IMR-90 (cell line): ENCODE results near the gene MTAP. TPM values are rescaled to one million over a fixed set of nuclear protein-coding genes. Genes with fewer than 3 reads are reported as not detected.

Experiments
- ATAC-seq: fragments of 200-7000 bp; cut with Tn5 transposase; 2 replicates; pipeline ENCODE4 v1.9.1; 2020; ENCODE audit warnings: low read depth, mild to moderate bottlenecking, moderate library complexity
- BruUV-seq: library from RNA; stranded (reverse); fragments of 400-500 nt; replicated peaks from 2 replicates; lab custom pipeline; 2021; lab: Mats Ljungman, UMichigan
- CTCF ChIA-PET: fragments of 300-600 bp; formaldehyde crosslinking; extraction: SDS; loops from one replicate; lab custom pipeline; 2021; ENCODE audit warnings: antibody characterized with exemption; lab: Yijun Ruan, JAX
- POLR2A ChIA-PET: fragments of 300-600 bp; sonication (Branson Sonifier 250); formaldehyde crosslinking; loops from one replicate; lab custom pipeline; 2022; ENCODE audit warnings: antibody characterized with exemption; ENCODE audit not compliant: unreplicated experiment; lab: Charles Lee
- DNase-seq: peaks from one replicate; pipeline ENCODE4 v3.0.0; 2013
- H2AFZ ChIP-seq: replicated peaks from 2 replicates; pipeline ENCODE3; 2013; ENCODE audit warnings: low read length, mild to moderate bottlenecking; ENCODE audit not compliant: poor library complexity
- H2AK5ac ChIP-seq: 2 replicates; pipeline ENCODE4 v1.6.1; 2013; ENCODE audit warnings: low read depth, low read length, inconsistent platforms
- H2AK9ac ChIP-seq: replicated peaks from 2 replicates; pipeline ENCODE3; 2013; ENCODE audit warnings: mild to moderate bottlenecking, low read depth, low read length, moderate library complexity; ENCODE audit not compliant: poor library complexity
- H2BK120ac ChIP-seq: 2 replicates; pipeline ENCODE4 v1.6.1; 2013; ENCODE audit warnings: low read depth, low read length, inconsistent platforms
- H2BK15ac ChIP-seq: 3 replicates; pipeline ENCODE4 v1.6.1; 2013; ENCODE audit warnings: low read depth, low read length, inconsistent platforms
- H2BK20ac ChIP-seq: 2 replicates; pipeline ENCODE4 v1.6.1; 2013; ENCODE audit warnings: low read depth, mild to moderate bottlenecking, inconsistent platforms, low read length, moderate library complexity
- H2BK5ac ChIP-seq: 2 replicates; pipeline ENCODE4 v1.6.1; 2013; ENCODE audit warnings: mild to moderate bottlenecking, low read depth, low read length, inconsistent platforms; ENCODE audit not compliant: poor library complexity, severe bottlenecking
- H3K14ac ChIP-seq: replicated peaks from 2 replicates; pipeline ENCODE4 v1.6.1; 2013; ENCODE audit warnings: low read depth, low read length, inconsistent platforms
- H3K18ac ChIP-seq: 2 replicates; pipeline ENCODE4 v1.6.1; 2013; ENCODE audit warnings: low read depth, low read length, control low read depth
- H3K23ac ChIP-seq: 2 replicates; pipeline ENCODE4 v1.6.1; 2013; ENCODE audit warnings: low read depth, low read length, inconsistent platforms
- H3K27ac ChIP-seq: 2 replicates; pipeline ENCODE4 v1.5.1; 2013; ENCODE audit warnings: mild to moderate bottlenecking, control low read depth, low read length; ENCODE audit not compliant: insufficient read depth
- H3K27me3 ChIP-seq: 2 replicates; pipeline ENCODE4 v1.6.1; 2013; ENCODE audit warnings: low read length; ENCODE audit not compliant: control insufficient read depth, insufficient read depth
- H3K36me3 ChIP-seq: 2 replicates; pipeline ENCODE4 v1.6.1; 2013; ENCODE audit warnings: low read length, mixed read lengths; ENCODE audit not compliant: control insufficient read depth, insufficient read depth
- H3K4ac ChIP-seq: 2 replicates; pipeline ENCODE4 v1.6.1; 2013; ENCODE audit warnings: low read depth, low read length, inconsistent platforms
- H3K4me1 ChIP-seq: 2 replicates; pipeline ENCODE4 v1.6.1; 2013; ENCODE audit warnings: low read length, mixed read lengths; ENCODE audit not compliant: control insufficient read depth, insufficient read depth
- H3K4me2 ChIP-seq: 2 replicates; pipeline ENCODE4 v1.6.1; 2013; ENCODE audit warnings: low read depth, mild to moderate bottlenecking, control low read depth, low read length, moderate library complexity
- H3K4me3 ChIP-seq: 2 replicates; pipeline ENCODE4 v1.5.1; 2013; ENCODE audit warnings: low read depth, mild to moderate bottlenecking, control low read depth, low read length, moderate library complexity; ENCODE audit not compliant: insufficient read depth
- H3K56ac ChIP-seq: 2 replicates; pipeline ENCODE4 v1.6.1; 2013; ENCODE audit warnings: low read length, inconsistent platforms; ENCODE audit not compliant: insufficient read depth; ENCODE audit errors: extremely low read depth
- H3K79me1 ChIP-seq, 2 experiments: 2 replicates each; pipeline ENCODE4 v1.6.1; 2013; ENCODE audit warnings: low read length in 2 of 2, inconsistent platforms in 1 of 2, low read depth in 1 of 2
- H3K9ac ChIP-seq: 2 replicates; pipeline ENCODE4 v1.6.1; 2013; ENCODE audit warnings: low read depth, low read length, control low read depth
- H3K9me1 ChIP-seq: 2 replicates; pipeline ENCODE4 v1.6.1; 2013; ENCODE audit warnings: low read length, inconsistent platforms; ENCODE audit not compliant: insufficient read depth
- H3K9me3 ChIP-seq: 2 replicates; pipeline ENCODE4 v1.6.1; 2013; ENCODE audit warnings: low read length; ENCODE audit not compliant: control insufficient read depth, insufficient read depth
- H4K20me1 ChIP-seq: 2 replicates; pipeline ENCODE4 v1.6.1; 2013; ENCODE audit warnings: low read length, inconsistent platforms; ENCODE audit not compliant: insufficient read depth
- H4K5ac ChIP-seq: 2 replicates; pipeline ENCODE4 v1.6.1; 2013; ENCODE audit warnings: mild to moderate bottlenecking, low read depth, low read length, control low read depth
- H4K8ac ChIP-seq, 2 experiments: 2 replicates each; pipeline ENCODE4 v1.6.1; 2013; ENCODE audit warnings: low read depth in 2 of 2, low read length in 2 of 2, control low read depth in 1 of 2, inconsistent platforms in 1 of 2
- H4K91ac ChIP-seq: 2 replicates; pipeline ENCODE4 v1.6.1; 2013; ENCODE audit warnings: low read depth, low read length, inconsistent platforms; ENCODE audit not compliant: insufficient read depth
- BHLHE40 ChIP-seq: fragments of 150-350 bp; IDR thresholded peaks from 2 replicates; pipeline ENCODE4 v1.6.1; 2016; ENCODE audit warnings: mild to moderate bottlenecking, low read depth, low read length
- CEBPB ChIP-seq: IDR thresholded peaks from 2 replicates; pipeline ENCODE4 v1.6.1; 2012; ENCODE audit warnings: low read depth, low read length, improper control_type of control experiment
- MAFK ChIP-seq: IDR thresholded peaks from 2 replicates; pipeline ENCODE4 v1.6.1; 2012; ENCODE audit warnings: low read depth, low read length, improper control_type of control experiment
- MAZ ChIP-seq: IDR thresholded peaks from 2 replicates; pipeline ENCODE4 v1.6.1; 2012; ENCODE audit warnings: low read depth, mild to moderate bottlenecking, low read length, improper control_type of control experiment, moderate library complexity, borderline replicate concordance
- MXI1 ChIP-seq: IDR thresholded peaks from 2 replicates; pipeline ENCODE4 v1.6.1; 2012; ENCODE audit warnings: low read depth, mild to moderate bottlenecking, low read length, moderate library complexity, borderline replicate concordance
- POLR2A ChIP-seq: IDR thresholded peaks from 2 replicates; pipeline ENCODE4 v1.6.1; 2012; ENCODE audit warnings: mild to moderate bottlenecking, low read depth, low read length
- RCOR1 ChIP-seq: IDR thresholded peaks from 2 replicates; pipeline ENCODE4 v1.6.1; 2012; ENCODE audit warnings: mild to moderate bottlenecking, low read length, improper control_type of control experiment; ENCODE audit not compliant: insufficient replicate concordance
- RFX5 ChIP-seq: IDR thresholded peaks from 2 replicates; pipeline ENCODE4 v1.8.0; 2012; ENCODE audit warnings: low read depth, mild to moderate bottlenecking, low read length, moderate library complexity
- SMC3 ChIP-seq: fragments of 150-350 bp; IDR thresholded peaks from 2 replicates; pipeline ENCODE4 v1.6.1; 2016; ENCODE audit warnings: low read depth, mild to moderate bottlenecking, antibody characterized with exemption, low read length, moderate library complexity
- WGBS, 2 experiments: methylation state at CpG; one replicate each; pipeline versions ENCODE4 v1.1.5 to v1.1.7; 2013; ENCODE audit warnings: missing lambda C conversion rate in 2 of 2; ENCODE audit not compliant: insufficient read length in 1 of 2; ENCODE audit errors: extremely low coverage in 2 of 2; 5-methylcytosine and 5-hydroxymethylcytosine counted together
- dilution Hi-C: fragments of 300-500 bp; cut with HindIII; formaldehyde crosslinking; loops from one replicate; pipeline ENCODE4 v1.14.3; 2018; ENCODE audit warnings: low sequenced_read_pairs; ENCODE audit not compliant: unreplicated experiment
- in situ Hi-C: fragments of 300-500 bp; cut with MboI; formaldehyde crosslinking; loops from 3 replicates; pipeline ENCODE4 v1.14.3; 2019; ENCODE audit warnings: low sequenced_read_pairs, inconsistent platforms, mixed read lengths
- intact Hi-C: fragments of 100-400 bp; cut with micrococcal nuclease; formaldehyde crosslinking; loops from 2 replicates; pipeline ENCODE4 v1.10.0; 2022
- polyA plus RNA-seq, 3 experiments: library from polyadenylated mRNA; depleted of rRNA; stranded (reverse); fragments of >200 nt; gene quantifications; 2 replicates each; pipeline ENCODE4 v1.2.3, GENCODE V29; 2012; ENCODE audit warnings: low replicate concordance in 1 of 3
- total RNA-seq: library from RNA; depleted of rRNA; stranded (reverse); fragments of >200 nt; gene quantifications from 2 replicates; pipeline ENCODE4 v1.2.3, GENCODE V29; 2012
- TF ChIP-seq, protein P1 (sequence below): conservative IDR thresholded peaks from 2 replicates; pipeline ENCODE4 v1.5.1; 2012; ENCODE audit warnings: mild to moderate bottlenecking, low read depth, low read length, improper control_type of control experiment
- TF ChIP-seq, protein P2 (sequence below): fragments of 150-350 bp; IDR thresholded peaks from 2 replicates; pipeline ENCODE4 v1.6.1; 2016; ENCODE audit warnings: low read depth, mild to moderate bottlenecking, low read length, moderate library complexity, borderline replicate concordance

Gene MTAP
- total and polyA plus RNA-seq, 2 of the 4 experiments (the other 2 are of a cell fraction), result 15.7 to 50.9 TPM

DNA sequence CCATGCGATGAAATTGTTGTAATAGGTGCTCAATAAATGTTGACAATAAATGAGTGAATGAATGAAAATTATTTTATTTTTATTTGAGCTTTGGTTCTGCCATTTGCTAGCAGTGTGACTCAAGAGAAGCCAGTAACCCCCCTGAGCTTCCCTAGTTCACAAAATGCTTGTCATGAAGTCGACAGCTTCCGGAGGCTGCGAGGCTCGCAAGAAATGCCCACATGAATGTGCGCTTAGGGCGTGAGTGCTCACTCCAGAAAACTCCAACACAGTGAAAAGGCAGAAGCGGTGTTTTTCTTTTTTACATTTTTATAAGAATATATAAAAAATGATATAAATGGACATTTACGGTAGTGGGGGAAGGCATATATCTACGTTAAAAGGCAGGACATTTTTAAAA lies 165.3 kb downstream of the MTAP start:
- in situ Hi-C loops, result loop anchor here (10.0 kb wide), 1 partner anchor 153 kb away; no protein-coding TSS in a partner anchor
- intact Hi-C loops, result loop anchor here (5.0 kb wide), 1 partner anchor 135 kb away; no protein-coding TSS in a partner anchor
- CTCF ChIA-PET, result no interaction called here
- H2BK5ac ChIP-seq, result no peak overlapping the region
- TF ChIP-seq BHLHE40 (no peak), RCOR1 (no peak), RFX5 (no peak), MAFK (no peak), MAZ (no peak), CEBPB (no peak), MXI1 (no peak), SMC3 (no peak), POLR2A (no peak)
- TF ChIP-seq, protein P1, sequence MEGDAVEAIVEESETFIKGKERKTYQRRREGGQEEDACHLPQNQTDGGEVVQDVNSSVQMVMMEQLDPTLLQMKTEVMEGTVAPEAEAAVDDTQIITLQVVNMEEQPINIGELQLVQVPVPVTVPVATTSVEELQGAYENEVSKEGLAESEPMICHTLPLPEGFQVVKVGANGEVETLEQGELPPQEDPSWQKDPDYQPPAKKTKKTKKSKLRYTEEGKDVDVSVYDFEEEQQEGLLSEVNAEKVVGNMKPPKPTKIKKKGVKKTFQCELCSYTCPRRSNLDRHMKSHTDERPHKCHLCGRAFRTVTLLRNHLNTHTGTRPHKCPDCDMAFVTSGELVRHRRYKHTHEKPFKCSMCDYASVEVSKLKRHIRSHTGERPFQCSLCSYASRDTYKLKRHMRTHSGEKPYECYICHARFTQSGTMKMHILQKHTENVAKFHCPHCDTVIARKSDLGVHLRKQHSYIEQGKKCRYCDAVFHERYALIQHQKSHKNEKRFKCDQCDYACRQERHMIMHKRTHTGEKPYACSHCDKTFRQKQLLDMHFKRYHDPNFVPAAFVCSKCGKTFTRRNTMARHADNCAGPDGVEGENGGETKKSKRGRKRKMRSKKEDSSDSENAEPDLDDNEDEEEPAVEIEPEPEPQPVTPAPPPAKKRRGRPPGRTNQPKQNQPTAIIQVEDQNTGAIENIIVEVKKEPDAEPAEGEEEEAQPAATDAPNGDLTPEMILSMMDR, result no peak
- TF ChIP-seq, protein P2, sequence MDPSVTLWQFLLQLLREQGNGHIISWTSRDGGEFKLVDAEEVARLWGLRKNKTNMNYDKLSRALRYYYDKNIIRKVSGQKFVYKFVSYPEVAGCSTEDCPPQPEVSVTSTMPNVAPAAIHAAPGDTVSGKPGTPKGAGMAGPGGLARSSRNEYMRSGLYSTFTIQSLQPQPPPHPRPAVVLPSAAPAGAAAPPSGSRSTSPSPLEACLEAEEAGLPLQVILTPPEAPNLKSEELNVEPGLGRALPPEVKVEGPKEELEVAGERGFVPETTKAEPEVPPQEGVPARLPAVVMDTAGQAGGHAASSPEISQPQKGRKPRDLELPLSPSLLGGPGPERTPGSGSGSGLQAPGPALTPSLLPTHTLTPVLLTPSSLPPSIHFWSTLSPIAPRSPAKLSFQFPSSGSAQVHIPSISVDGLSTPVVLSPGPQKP, result no peak
- no TSS peak for BruUV-seq
- dilution Hi-C loops, result no loop called here
- no peaks in the 10 kb centered on the region for H4K20me1 ChIP-seq
- no peak overlapping the region for H4K91ac ChIP-seq
- H3K79me1 ChIP-seq, result no peaks in the 10 kb centered on the region
- 40% methylated on average over 1 of the region's 10 CpGs; no CpG with 5 or more reads in 1 of the 2 experiments for WGBS, 2 experiments
- H3K9me1 ChIP-seq, result no peaks in the 10 kb centered on the region
- H4K5ac ChIP-seq, result no peak overlapping the region
- H3K4me3 ChIP-seq, result no peak overlapping the region
- ATAC-seq (no peak), DNase-seq (no peak)
- POLR2A ChIA-PET, result no interaction called here
- peaks cover 12% of the 10 kb centered on the region; the same call in 1 of the 2 replicates for H3K9me3 ChIP-seq
- H3K4ac ChIP-seq, result no peak overlapping the region
- H2AK9ac ChIP-seq, result no peak overlapping the region
- no peak overlapping the region for H3K56ac ChIP-seq
- H3K4me2 ChIP-seq, result no peak overlapping the region
- peaks cover 4% of the 10 kb centered on the region for H3K4me1 ChIP-seq
- no peak overlapping the region for H3K23ac ChIP-seq
- H2BK120ac ChIP-seq, result no peak overlapping the region
- peaks cover 11% of the 10 kb centered on the region; the same call in 1 of the 2 replicates for H3K36me3 ChIP-seq
- H2AFZ ChIP-seq, result no peak overlapping the region
- H3K14ac ChIP-seq, result no peak overlapping the region
- H2BK15ac ChIP-seq, result no peak overlapping the region
- H3K27ac ChIP-seq, result no peak overlapping the region
- H2AK5ac ChIP-seq, result no peak overlapping the region
- H2BK20ac ChIP-seq, result no peak overlapping the region
- H3K27me3 ChIP-seq, result peaks cover 49% of the 10 kb centered on the region
- H4K8ac ChIP-seq, result no peak overlapping the region
- H3K9ac ChIP-seq, result no peak overlapping the region
- H3K18ac ChIP-seq, result no peak overlapping the region
